UCSD-AML1 (cell line): ENCODE measurements around the gene MYL3.

Source experiments
- DNase-seq: peaks from one replicate; lab custom pipeline; 2025; ENCODE audit not compliant: unreplicated experiment; lab: John Stamatoyannopoulos, UW

MYL3 gene

GRCh38 chr3:46866032-46866595 lies 2.9 kb upstream of the MYL3 start:
- no peak for DNase-seq

- no peak for DNase-seq
These were observed 2.3 kb upstream of the MYL3 start for GRCh38 chr3:46865546-46865945.

- no peak for DNase-seq
These were observed 1.8 kb upstream of the MYL3 start for GRCh38 chr3:46865031-46865507.

- DNase-seq, result no peak
These were observed 1.0 kb upstream of the MYL3 start for GRCh38 chr3:46864061-46864881.

- DNase-seq, result no peak
These were observed 747 bp downstream of the MYL3 start for GRCh38 chr3:46862369-46863025.

- DNase-seq, result no peak
These were observed 1.5 kb downstream of the MYL3 start for GRCh38 chr3:46861605-46862368.

- DNase-seq, result no peak
These were observed 2.2 kb downstream of the MYL3 start for GRCh38 chr3:46860810-46861604.

GRCh38 chr3:46860017-46860809 lies 3.0 kb downstream of the MYL3 start:
- peak; percentile 44 for DNase-seq

- DNase-seq, result no peak
These were observed 4.1 kb downstream of the MYL3 start for GRCh38 chr3:46859001-46859710.

GRCh38 chr3:46858456-46858855 lies 4.8 kb downstream of the MYL3 start:
- DNase-seq, result no peak

GRCh38 chr3:46857485-46858341 lies 5.5 kb downstream of the MYL3 start:
- no peak for DNase-seq

- no peak for DNase-seq
These were observed 6.4 kb downstream of the MYL3 start for GRCh38 chr3:46856576-46857471.

- DNase-seq, result no peak
These were observed 8.7 kb downstream of the MYL3 start for GRCh38 chr3:46854555-46854991.

GRCh38 chr3:46853441-46854415 lies 9.5 kb downstream of the MYL3 start:
- no peak for DNase-seq

GRCh38 chr3:46852839-46853355 lies 10.3 kb downstream of the MYL3 start:
- DNase-seq, result no peak

- DNase-seq, result no peak
These were observed 10.9 kb downstream of the MYL3 start for GRCh38 chr3:46852334-46852720.
